Progenitor cell of endocrine pancreas (in vitro differentiated cells): ENCODE measurements around the gene GAS2. TPM values are rescaled to one million over a fixed set of nuclear protein-coding genes. Genes with fewer than 3 reads are reported as not detected.

Source experiments
- DNase-seq: peaks from one replicate; pipeline ENCODE4 v3.0.0; 2021; ENCODE audit warnings: low spot score; ENCODE audit not compliant: unreplicated experiment
- H3K27ac Mint-ChIP-seq: 2 replicates; pipeline ENCODE4 v1.8.0; 2021; ENCODE audit warnings: mild to moderate bottlenecking, moderate library complexity, mixed read lengths
- H3K27me3 Mint-ChIP-seq: 2 replicates; pipeline ENCODE4 v1.8.0; 2021; ENCODE audit warnings: mixed read lengths
- H3K36me3 Mint-ChIP-seq: 2 replicates; pipeline ENCODE4 v1.8.0; 2022; ENCODE audit warnings: mixed read lengths; ENCODE audit not compliant: insufficient read depth
- H3K4me1 Mint-ChIP-seq: 2 replicates; pipeline ENCODE4 v1.8.0; 2021; ENCODE audit warnings: low read depth, mixed read lengths
- H3K4me3 Mint-ChIP-seq: 2 replicates; pipeline ENCODE4 v1.8.0; 2021; ENCODE audit warnings: low read depth, mild to moderate bottlenecking, moderate library complexity, mixed read lengths
- H3K9me3 Mint-ChIP-seq: 2 replicates; pipeline ENCODE4 v1.8.0; 2021; ENCODE audit warnings: low read depth, mixed read lengths
- total RNA-seq: library from RNA; stranded (reverse); gene quantifications from 2 replicates; pipeline ENCODE4 v1.2.1, GENCODE V29; 2021
- TF ChIP-seq, protein P1 (sequence below): fragments of 200-600 bp; sonication (generic); IDR thresholded peaks from one replicate; pipeline ENCODE4 v1.5.0; 2021; ENCODE audit warnings: antibody characterized with exemption, mild to moderate bottlenecking; ENCODE audit not compliant: unreplicated experiment

GAS2 gene
- total RNA-seq, 1 donor from 2014 or later = 14.5 TPM

- no peak for DNase-seq
- Mint-ChIP-seq H3K9me3 (peaks cover 28% of the 10 kb centered on the region), H3K4me3 (no peak overlapping the region), H3K36me3 (peaks cover 3% of the 10 kb centered on the region), H3K27me3 (no peaks in the 10 kb centered on the region), H3K27ac (no peak overlapping the region), H3K4me1 (no peaks in the 10 kb centered on the region)
- TF ChIP-seq, protein P1, sequence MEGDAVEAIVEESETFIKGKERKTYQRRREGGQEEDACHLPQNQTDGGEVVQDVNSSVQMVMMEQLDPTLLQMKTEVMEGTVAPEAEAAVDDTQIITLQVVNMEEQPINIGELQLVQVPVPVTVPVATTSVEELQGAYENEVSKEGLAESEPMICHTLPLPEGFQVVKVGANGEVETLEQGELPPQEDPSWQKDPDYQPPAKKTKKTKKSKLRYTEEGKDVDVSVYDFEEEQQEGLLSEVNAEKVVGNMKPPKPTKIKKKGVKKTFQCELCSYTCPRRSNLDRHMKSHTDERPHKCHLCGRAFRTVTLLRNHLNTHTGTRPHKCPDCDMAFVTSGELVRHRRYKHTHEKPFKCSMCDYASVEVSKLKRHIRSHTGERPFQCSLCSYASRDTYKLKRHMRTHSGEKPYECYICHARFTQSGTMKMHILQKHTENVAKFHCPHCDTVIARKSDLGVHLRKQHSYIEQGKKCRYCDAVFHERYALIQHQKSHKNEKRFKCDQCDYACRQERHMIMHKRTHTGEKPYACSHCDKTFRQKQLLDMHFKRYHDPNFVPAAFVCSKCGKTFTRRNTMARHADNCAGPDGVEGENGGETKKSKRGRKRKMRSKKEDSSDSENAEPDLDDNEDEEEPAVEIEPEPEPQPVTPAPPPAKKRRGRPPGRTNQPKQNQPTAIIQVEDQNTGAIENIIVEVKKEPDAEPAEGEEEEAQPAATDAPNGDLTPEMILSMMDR = no peak
These were observed 46.9 kb downstream of the GAS2 start for GRCh38 chr11:22713336-22713735.

DNA sequence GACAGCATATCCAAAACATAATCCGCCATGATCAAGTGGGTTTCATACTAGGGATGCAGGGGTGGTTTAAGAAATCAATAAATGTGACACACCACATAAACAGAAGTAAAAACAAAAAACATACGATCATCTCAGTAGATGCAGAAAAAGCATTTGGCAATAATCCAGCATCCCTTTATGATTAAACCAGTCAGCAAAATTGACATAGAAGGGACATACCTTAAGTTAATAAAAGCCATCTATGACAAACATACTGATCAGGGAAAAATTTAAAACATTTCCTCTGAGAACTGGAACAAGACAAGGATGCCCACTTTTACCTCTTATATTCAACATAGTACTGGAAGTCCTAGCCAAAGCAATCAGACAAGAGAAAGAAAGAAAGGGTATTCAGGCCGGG, 49.6 kb downstream of the GAS2 start:
- Mint-ChIP-seq H3K9me3 (peaks cover 28% of the 10 kb centered on the region), H3K27me3 (no peaks in the 10 kb centered on the region), H3K4me1 (no peaks in the 10 kb centered on the region), H3K4me3 (no peak overlapping the region), H3K27ac (no peak overlapping the region), H3K36me3 (peaks cover 3% of the 10 kb centered on the region)
- no peak for DNase-seq
- TF ChIP-seq, protein P1 = no peak

- Mint-ChIP-seq H3K27me3 (no peaks in the 10 kb centered on the region), H3K9me3 (peaks cover 18% of the 10 kb centered on the region), H3K27ac (no peak overlapping the region), H3K36me3 (no peaks in the 10 kb centered on the region), H3K4me1 (no peaks in the 10 kb centered on the region), H3K4me3 (no peak overlapping the region)
- no peak for DNase-seq
- TF ChIP-seq, protein P1 = no peak
These were observed 54.0 kb downstream of the GAS2 start for GRCh38 chr11:22720457-22720856.

DNA sequence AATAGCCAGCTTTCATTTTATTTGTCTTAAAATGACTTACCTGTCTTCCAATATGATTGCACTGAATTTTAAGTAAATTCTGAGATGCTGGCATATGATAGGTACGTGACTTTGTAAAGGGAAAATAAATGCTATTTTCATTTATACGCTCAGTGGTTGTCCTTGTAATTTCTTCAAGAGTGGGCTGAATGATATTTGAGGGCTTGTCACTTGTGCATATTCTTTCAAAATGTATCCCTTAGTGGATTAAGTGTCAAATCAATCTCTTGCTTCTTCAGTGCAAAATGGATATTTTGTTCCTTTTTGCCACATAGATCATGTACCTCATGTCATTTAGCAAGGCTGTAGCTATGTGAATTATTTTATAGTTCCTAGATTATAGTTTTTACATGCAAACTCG, 56.9 kb downstream of the GAS2 start:
- no peak overlapping the region for H3K27ac Mint-ChIP-seq
- DNase-seq = no peak
- TF ChIP-seq, protein P1 = no peak

DNA sequence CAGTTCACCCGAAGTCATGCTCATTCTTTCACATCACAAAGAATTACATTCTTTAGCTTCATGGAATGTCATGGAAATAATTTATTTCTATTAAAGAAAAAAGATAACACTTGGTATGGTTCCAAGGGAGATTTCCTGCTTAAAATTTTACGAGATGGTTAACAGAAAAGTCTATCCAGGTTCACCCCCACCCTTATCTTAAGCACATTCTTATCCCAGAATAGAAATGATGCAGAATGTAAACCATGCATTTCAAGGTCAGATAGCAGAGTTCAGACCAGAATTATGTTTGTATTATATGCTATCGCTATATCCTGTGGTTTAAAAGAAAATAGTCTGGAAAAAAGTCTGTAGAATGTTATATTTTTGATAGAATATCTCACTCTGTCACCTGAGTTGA, 58.7 kb downstream of the GAS2 start:
- Mint-ChIP-seq H3K4me3 (no peak overlapping the region), H3K27me3 (no peaks in the 10 kb centered on the region), H3K36me3 (no peaks in the 10 kb centered on the region), H3K27ac (no peak overlapping the region), H3K9me3 (no peaks in the 10 kb centered on the region), H3K4me1 (peaks cover 2% of the 10 kb centered on the region)
- TF ChIP-seq, protein P1 = no peak
- DNase-seq = no peak

More for the DNA sequence above, 56.9 kb downstream of the GAS2 start:
- H3K4me1 Mint-ChIP-seq = no peaks in the 10 kb centered on the region
- H3K36me3 Mint-ChIP-seq = no peaks in the 10 kb centered on the region
- H3K27me3 Mint-ChIP-seq = no peaks in the 10 kb centered on the region
- no peaks in the 10 kb centered on the region for H3K9me3 Mint-ChIP-seq
- no peak overlapping the region for H3K4me3 Mint-ChIP-seq
